GM18873 (cell line): ENCODE results near the gene G0S2.

Source experiments
- ATAC-seq: cut with Tn5 transposase; IDR thresholded peaks from one replicate; pipeline ENCODE4 v1.9.1; 2021; ENCODE audit warnings: mild to moderate bottlenecking, moderate library complexity, moderate number of reproducible peaks; ENCODE audit not compliant: unreplicated experiment, low FRiP score

The G0S2 gene

GRCh38 chr1:209647156-209647555 lies 28.1 kb upstream of the G0S2 start:
- no peak for ATAC-seq

- no peak for ATAC-seq
These were observed 26.9 kb upstream of the G0S2 start for GRCh38 chr1:209648346-209648745.

DNA sequence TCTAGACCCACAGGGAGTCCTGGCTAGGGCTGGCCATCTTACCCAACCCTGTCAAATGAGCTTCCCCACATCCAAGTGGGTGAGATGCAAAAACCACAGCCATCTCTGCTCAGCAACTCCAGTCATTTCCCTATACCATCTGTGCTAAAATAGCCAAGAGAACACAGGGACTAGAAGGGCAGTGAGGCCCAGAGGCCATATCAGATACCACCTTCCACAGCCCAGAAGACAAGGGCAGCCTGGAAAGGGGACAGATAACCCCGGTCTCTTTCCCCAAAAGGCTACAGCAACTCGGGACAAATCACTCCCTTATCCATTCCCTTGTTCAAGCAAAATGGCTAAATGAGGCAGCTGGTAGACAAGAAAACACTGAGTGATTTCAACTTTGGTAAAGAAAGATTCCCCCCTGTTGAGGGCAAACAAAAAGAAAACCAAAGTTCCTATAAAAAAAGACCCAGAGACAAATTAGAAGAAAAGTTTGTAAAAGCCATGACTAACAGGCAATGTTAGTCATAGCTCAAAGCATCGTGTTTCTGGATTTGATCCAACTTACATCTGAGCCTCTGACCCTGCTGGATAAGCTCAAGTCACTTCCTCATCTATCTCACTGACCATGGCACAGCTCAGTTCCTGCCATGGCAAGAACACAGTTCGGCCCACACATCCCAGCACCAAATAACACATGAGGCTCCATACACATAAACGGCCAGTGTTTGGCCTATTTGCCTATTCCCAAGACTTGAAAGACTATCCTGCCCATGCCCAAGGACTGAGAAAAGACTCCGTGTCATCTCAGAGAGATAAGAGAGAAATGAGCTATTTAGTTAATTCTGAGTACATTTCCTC lies 26.1 kb upstream of the G0S2 start:
- no peak for ATAC-seq

DNA sequence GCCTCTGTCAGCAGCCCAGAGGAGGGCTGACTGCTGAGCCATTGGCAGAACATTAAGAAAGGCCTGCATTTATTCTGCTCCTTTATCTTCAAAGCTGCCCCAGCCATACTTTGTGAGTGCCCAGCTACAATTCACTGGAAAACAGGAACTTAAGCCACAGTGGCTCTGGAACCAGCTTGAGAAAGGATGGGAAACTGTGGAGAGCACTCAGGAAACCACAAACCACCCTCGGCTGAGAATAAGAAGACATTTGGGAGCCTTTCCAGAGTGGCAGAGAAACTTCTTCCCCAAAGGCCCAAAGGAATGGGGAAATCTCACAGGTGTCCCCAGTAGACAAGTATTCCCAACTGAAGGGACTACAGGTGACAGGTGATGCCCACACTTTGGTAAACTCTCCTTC lies 24.8 kb upstream of the G0S2 start:
- no peak for ATAC-seq

DNA sequence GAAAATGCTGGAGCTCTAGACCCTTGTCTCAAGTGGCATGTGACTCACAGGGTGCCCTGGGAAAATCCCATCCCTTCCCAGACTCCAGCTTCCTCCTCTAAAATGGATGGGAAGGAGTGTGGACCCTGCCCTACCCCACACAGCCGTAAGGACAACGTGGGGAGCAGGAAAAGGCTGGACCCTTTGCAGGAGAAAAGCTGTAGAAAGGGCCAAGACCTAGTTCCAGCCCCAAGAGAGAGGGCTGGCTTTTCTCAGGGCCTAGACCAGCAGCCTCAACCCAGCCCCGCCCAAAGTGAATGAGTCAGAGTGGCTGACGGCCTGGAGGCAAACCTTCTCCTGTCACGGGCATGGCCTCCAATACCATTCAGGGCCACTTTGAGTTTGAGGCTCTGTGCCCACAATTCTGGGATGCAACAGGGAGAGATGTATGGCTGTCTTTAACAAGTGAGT lies 24.0 kb upstream of the G0S2 start:
- no peak for ATAC-seq

GRCh38 chr1:209652121-209652735 lies 23.0 kb upstream of the G0S2 start, which contains the start of gene LAMB3:
TSS of gene LAMB3 (minus strand) at chr1:209652425. CDS start at chr1:209650944, 1,481 bp downstream.
- ATAC-seq = no peak

DNA sequence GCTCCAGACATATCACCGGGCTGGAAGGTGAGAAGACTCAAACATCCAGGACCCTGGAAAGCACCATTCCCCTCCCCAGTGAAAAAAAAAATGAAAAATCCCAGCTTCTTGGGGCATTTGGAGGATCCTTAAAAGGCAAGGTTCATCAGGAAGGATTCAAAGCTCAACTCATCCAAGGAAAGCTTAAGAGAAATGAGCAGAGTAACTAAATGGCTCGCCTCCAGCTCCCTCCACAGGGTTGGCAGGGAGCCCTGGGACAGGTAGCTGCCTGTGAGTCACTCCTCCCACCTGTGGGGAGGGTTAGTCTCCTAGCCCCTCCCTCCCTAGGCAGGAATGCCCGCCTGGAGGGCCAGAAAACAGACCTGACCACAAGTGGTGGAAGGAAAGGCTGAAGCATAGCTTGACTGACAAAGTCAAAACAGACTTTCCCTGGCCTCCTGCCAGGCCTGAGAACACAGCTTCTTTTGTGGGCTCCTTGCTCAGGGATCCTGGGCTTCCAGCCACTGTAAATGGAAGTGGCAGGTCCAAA lies 22.3 kb upstream of the G0S2 start:
- ATAC-seq = no peak

DNA sequence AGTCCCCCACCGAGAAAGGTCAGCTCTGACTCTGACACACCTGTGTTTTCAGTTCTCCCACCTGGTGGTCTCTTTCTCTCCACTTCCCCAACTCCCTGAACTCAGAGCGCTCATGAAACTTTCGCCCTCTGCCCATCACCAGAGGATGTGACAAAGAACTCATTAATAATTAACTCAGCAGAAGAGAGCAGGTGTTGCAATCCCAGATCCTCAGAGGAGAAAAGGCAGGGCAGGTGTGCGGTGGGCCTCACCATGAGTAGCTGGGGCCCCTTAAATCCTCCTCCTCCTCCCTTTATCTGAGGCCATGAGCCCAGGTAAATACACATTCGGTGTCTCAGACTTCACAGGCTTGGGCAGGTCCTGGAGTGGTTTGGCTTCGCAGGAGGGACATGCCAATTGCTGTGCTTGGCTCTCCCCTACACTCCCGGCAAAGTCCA lies 21.3 kb upstream of the G0S2 start:
- peak; percentile 51 for ATAC-seq

- no peak for ATAC-seq
These were observed 19.6 kb upstream of the G0S2 start for GRCh38 chr1:209655411-209656231.

DNA sequence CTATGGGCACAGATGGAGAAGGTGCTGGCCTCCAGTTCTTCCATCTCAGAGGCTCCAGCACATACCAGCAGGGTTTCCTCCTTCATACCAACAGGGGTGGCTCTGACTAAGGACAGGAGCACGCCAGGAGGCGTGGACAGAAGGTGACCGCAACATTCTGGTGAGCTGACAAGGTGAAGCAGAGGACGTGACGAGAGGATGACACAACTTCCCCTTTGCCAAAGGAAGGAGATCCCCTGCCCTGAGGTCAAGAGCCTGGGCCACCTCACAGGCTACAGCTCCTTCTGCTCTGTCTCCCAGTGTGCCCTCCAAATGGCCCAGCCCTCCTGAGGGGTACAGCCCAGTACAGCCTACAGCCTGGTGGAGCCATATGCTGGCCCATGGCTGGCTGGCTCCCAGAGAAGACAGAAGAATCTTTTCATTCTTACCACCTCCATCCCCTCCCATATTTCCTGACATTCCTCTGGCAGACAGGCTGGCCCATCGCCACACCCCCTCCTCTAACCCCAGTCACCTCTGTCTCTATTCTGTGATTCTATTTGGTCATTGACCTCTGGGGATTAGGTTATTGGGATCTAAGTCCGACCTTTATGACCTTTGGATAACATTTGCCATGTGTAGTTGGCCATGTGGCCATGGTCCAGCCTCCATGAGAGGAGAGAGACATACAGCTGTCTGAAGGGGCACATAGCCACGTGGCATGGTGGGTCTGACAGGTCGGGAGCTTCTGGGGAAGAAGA lies 17.9 kb upstream of the G0S2 start:
- no peak for ATAC-seq

- ATAC-seq = no peak
These were observed 17.3 kb upstream of the G0S2 start for GRCh38 chr1:209657918-209658317.

DNA sequence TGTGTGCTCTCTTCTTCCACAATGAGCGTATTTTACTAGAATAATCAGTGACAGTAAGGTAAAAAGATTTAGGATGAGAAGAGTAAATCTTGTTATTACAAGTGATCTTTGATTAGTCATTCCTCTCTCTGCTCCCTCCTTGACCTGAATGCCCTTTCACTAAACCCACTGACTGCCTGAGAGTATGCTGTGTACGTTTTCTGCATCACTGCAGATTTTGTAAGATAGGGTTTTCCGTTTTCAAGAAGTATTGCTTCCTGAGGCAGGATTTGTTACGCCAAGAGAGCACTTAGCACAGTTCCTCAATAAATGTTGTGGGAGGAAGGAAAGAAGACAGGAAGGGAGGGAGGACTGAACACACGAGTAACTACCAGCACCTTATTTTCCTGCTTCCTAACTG lies 15.3 kb upstream of the G0S2 start:
- peak; percentile 82 for ATAC-seq

DNA sequence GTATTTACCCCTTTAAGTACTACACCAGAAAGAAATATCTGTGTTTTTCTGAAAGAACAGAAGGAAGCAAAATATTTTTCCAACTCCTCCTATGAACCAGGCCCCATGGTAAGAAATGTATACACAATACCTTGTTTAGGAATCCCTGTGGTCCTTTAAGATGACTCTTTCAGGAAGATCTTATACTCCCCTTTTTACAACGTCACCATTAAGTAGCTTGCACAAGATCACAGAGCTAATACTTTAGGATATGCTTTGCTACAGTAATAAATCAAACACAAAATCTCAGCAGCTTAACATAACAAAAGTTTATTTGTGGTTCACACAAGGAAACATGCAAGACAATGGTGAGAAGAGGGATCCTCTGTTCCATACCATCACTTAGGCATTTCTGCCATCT lies 14.1 kb upstream of the G0S2 start:
- no peak for ATAC-seq

DNA sequence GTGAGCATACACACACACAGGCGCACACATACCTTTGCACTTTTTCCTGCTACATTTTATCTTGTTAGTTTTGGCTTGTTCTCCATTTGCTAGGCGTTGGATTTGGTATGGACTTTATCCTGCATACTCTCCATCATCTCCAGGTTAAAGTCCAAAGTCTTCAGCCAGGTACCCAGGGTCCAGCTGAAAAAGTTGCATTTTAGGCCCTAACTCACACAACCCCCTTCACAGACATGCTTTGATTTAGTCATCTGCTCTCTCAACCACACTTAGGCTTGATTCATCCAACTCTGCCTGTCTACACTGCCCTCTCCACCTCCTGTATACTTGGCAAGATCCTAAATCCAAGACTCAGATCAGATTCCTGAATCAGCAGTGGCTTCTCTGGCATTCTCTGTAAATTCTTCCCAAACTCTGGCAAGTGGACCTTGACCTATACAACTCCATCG lies 12.3 kb upstream of the G0S2 start:
- ATAC-seq = no peak

GRCh38 chr1:209667103-209667502 lies 8.1 kb upstream of the G0S2 start:
- no peak for ATAC-seq

GRCh38 chr1:209667708-209668107 lies 7.5 kb upstream of the G0S2 start:
- no peak for ATAC-seq

DNA sequence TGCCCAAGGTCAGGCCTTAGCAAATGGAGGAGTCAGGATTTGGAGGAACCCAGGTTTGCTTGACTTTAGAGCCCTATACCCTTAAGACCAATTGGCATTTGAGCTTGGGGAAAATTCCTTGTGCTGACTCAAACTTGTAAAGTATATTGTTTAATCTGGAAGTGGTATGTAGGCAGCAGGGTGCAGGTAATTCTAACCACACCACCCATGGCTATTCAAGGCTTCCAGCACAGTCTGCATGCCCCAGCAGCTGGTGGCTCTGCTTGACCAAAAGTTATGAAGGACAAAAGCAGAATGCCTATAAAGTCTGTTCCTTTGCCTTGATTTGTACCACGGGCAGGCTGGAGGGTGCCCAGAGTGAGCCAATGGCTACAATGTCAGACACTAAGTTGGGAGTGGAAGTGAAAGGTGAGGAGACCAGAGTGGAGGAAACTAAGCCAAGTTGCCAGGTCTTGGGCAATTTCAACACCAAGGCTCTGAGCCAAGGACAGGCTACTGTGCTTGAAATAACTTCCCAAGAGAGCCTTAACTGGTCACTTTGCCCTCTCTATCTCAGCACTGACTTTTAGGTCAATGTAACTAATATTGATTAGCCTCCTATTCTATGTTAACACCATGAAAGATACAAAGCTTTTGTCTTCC lies 4.7 kb upstream of the G0S2 start:
- no peak for ATAC-seq

DNA sequence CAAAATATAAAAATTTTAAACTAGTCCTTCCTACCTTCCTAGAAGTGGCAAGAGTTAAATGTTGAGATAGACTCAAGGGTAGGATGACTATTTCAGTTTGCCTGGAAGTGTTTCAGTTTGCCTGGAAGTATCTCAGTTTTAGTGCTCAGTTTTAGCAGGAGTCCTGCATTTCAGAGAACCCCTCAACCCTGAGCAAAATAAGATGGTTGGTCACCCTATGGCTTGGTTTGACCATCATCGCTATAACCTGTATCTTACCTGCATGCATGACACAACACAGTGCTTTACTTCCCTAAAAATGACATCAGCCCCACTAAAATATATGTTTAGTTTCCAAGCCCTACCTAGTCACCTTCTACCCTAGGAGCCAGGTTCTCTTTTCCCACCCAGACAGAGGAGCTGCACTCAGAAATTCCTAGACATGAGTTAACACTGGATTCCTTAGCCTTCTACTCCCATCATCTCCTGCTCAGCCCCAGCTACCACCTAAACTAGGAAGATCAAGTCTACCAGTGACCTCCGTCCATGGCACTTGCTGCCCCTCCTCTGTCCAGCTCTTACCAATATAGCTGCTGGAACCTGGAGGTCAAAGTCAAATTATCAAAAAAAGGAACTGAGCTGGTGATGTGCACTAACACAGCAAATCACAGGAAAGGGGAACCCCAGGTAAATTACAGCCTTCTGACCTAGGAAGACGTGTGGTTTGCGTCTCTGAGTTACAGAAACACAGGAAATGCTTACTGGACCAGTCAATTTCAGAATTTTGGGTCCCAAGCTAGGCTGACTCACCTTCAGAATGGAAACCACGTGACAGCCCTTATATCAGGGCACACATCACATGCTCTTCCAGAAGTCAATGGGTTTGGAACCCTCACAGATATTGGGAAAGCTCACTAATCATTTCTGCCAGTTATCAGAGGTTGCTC lies 2.2 kb upstream of the G0S2 start:
- ATAC-seq = peak; percentile 96
